NT2/D1 (cell line): ENCODE measurements around the gene PMM1.

Experiments used
- SUZ12 ChIP-seq: IDR thresholded peaks from 2 replicates; pipeline ENCODE4 v1.6.1; 2011; ENCODE audit not compliant: insufficient read length, insufficient read depth; ENCODE audit errors: extremely low read depth
- YY1 ChIP-seq: IDR thresholded peaks from 2 replicates; pipeline ENCODE4 v1.6.1; 2011; ENCODE audit not compliant: insufficient read length, insufficient read depth

- TF ChIP-seq SUZ12 (no peak), YY1 (no peak)
These were observed 38.6 kb downstream of the PMM1 start for GRCh38 chr22:41550952-41551491.
